SK-N-SH (cell line): Measurements from ENCODE around the gene OVOL1. TPM values are rescaled to one million over a fixed set of nuclear protein-coding genes. Genes with fewer than 3 reads are reported as not detected.

Experiments
- CTCF ChIA-PET: fragments of 300-600, 350-600 bp; formaldehyde crosslinking; extraction: SDS; loops from one replicate; lab custom pipeline; 2021; lab: Yijun Ruan, JAX
- POLR2A ChIA-PET: fragments of 350-600 bp; sonication (Branson Sonifier 250); formaldehyde crosslinking; extraction: SDS; loops from one replicate; lab custom pipeline; 2020; ENCODE audit warnings: antibody characterized with exemption, inconsistent platforms; lab: Yijun Ruan, JAX
- DNase-seq: peaks from one replicate; pipeline ENCODE4 v3.0.0; 2012
- H2AFZ ChIP-seq: fragments of 200-600 bp; sonication (generic); 2 replicates; pipeline ENCODE4 v1.8.1; 2016; ENCODE audit warnings: antibody characterized with exemption, mild to moderate bottlenecking, low read depth
- H3F3A ChIP-seq: fragments of 200-600 bp; sonication (generic); replicated peaks from 2 replicates; pipeline ENCODE3; 2016; ENCODE audit warnings: antibody characterized with exemption, mild to moderate bottlenecking; ENCODE audit not compliant: insufficient read depth
- H3K27ac ChIP-seq, 2 experiments: fragments of 200-500 bp in 1 of 2; fragments of 200-600 bp in 1 of 2; sonication (Bioruptor generic) in 1 of 2; sonication (generic), shearing (Covaris generic) in 1 of 2; 2 replicates each; pipeline versions ENCODE4 v1.5.1 to v1.6.1; 2014 to 2016; ENCODE audit warnings: low read depth in 2 of 2, inconsistent platforms in 1 of 2, low read length in 1 of 2, mild to moderate bottlenecking in 1 of 2, mixed read lengths in 1 of 2
- H3K27me3 ChIP-seq: fragments of 200-600 bp; sonication (generic), shearing (Covaris generic); 2 replicates; pipeline ENCODE4 v1.6.1; 2016; ENCODE audit warnings: mixed run types; ENCODE audit not compliant: insufficient read depth
- H3K36me3 ChIP-seq, 2 experiments: fragments of 200-500 bp in 1 of 2; fragments of 200-600 bp in 1 of 2; sonication (Bioruptor generic) in 1 of 2; sonication (generic) in 1 of 2; replicated peaks in 1 of 2; 2 replicates each; pipeline versions ENCODE3 to v1.5.1; 2014 to 2016; ENCODE audit warnings: low read length in 1 of 2, mild to moderate bottlenecking in 1 of 2; ENCODE audit not compliant: insufficient read depth in 2 of 2, control insufficient read depth in 1 of 2
- H3K4me1 ChIP-seq, 2 experiments: fragments of 200-500 bp in 1 of 2; fragments of 200-600 bp in 1 of 2; sonication (Bioruptor generic) in 1 of 2; sonication (generic), shearing (Covaris generic) in 1 of 2; 2 replicates each; pipeline versions ENCODE4 v1.5.1 to v1.6.1; 2014 to 2016; ENCODE audit warnings: low read depth in 1 of 2, low read length in 1 of 2, mixed run types in 1 of 2; ENCODE audit not compliant: insufficient read depth in 2 of 2, control insufficient read depth in 1 of 2
- H3K4me2 ChIP-seq: fragments of 200-600 bp; sonication (generic), shearing (Covaris generic); 2 replicates; pipeline ENCODE4 v1.6.1; 2017; ENCODE audit warnings: mixed run types
- H3K4me3 ChIP-seq, 2 experiments: fragments of 200-500 bp in 1 of 2; fragments of 200-600 bp in 1 of 2; sonication (Bioruptor generic) in 1 of 2; sonication (generic), shearing (Covaris generic) in 1 of 2; 2 replicates each; pipeline versions ENCODE4 v1.5.1 to v1.8.1; 2014 to 2016; ENCODE audit warnings: low read depth in 2 of 2, inconsistent platforms in 1 of 2, low read length in 1 of 2, mild to moderate bottlenecking in 1 of 2, mixed read lengths in 1 of 2, moderate library complexity in 1 of 2
- H3K79me2 ChIP-seq: fragments of 200-600 bp; sonication (generic); 2 replicates; pipeline ENCODE4 v1.8.1; 2017; ENCODE audit warnings: mild to moderate bottlenecking; ENCODE audit not compliant: insufficient read depth
- H3K9ac ChIP-seq: fragments of 200-600 bp; sonication (generic); 2 replicates; pipeline ENCODE4 v1.6.1; 2017; ENCODE audit warnings: mixed run types
- H3K9me2 ChIP-seq: fragments of 200-600 bp; sonication (generic); 2 replicates; pipeline ENCODE4 v1.6.1; 2017; ENCODE audit warnings: mixed run types
- H3K9me3 ChIP-seq: fragments of 200-600 bp; sonication (generic); 2 replicates; pipeline ENCODE4 v1.6.1; 2017; ENCODE audit warnings: mixed run types, mild to moderate bottlenecking, moderate library complexity
- H4K20me1 ChIP-seq: fragments of 200-600 bp; sonication (generic); 2 replicates; pipeline ENCODE4 v1.6.1; 2017; ENCODE audit warnings: mild to moderate bottlenecking, mixed run types; ENCODE audit not compliant: insufficient read depth
- ELF1 ChIP-seq: IDR thresholded peaks from 2 replicates; pipeline ENCODE4 v1.4.0; 2012
- EZH2phosphoT487 ChIP-seq: fragments of 200-600 bp; sonication (generic); IDR thresholded peaks from 2 replicates; pipeline ENCODE4 v1.6.1; 2017; ENCODE audit warnings: low read depth, mixed run types, mild to moderate bottlenecking, antibody characterized with exemption, moderate library complexity, borderline replicate concordance
- FOSL2 ChIP-seq: IDR thresholded peaks from 2 replicates; pipeline ENCODE4 v1.4.0; 2012; ENCODE audit warnings: low read depth, mild to moderate bottlenecking, moderate library complexity, borderline replicate concordance
- JUND ChIP-seq: IDR thresholded peaks from 2 replicates; pipeline ENCODE4 v1.4.0; 2012
- NFIC ChIP-seq: IDR thresholded peaks from 2 replicates; pipeline ENCODE4 v1.4.0; 2012; ENCODE audit warnings: borderline replicate concordance
- POLR2AphosphoS5 ChIP-seq: IDR thresholded peaks from 2 replicates; pipeline ENCODE4 v1.6.1; 2012; ENCODE audit warnings: low read depth, low read length
- REST ChIP-seq: IDR thresholded peaks from 2 replicates; pipeline ENCODE4 v1.6.1; 2012; ENCODE audit warnings: mild to moderate bottlenecking, low read depth, low read length, moderate library complexity
- WGBS: methylation state at CpG from one replicate; pipeline ENCODE4 v1.1.6; 2017; ENCODE audit warnings: low lambda C conversion rate; 5-methylcytosine and 5-hydroxymethylcytosine counted together
- polyA plus RNA-seq, 3 experiments: library from polyadenylated mRNA; depleted of rRNA; stranded (reverse); fragments of >200 nt; gene quantifications; 2 replicates each; pipeline ENCODE4 v1.2.3, GENCODE V29; 2012

OVOL1 gene
- polyA plus RNA-seq, 1 of the 3 experiments (the other 2 are of a cell fraction), result not detected

GRCh38 chr11:65821107-65821506 lies 34.2 kb downstream of the OVOL1 start (continued):
- TF ChIP-seq REST (no peak), FOSL2 (no peak), ELF1 (no peak), NFIC (no peak), POLR2AphosphoS5 (no peak)

GRCh38 chr11:65822776-65823528 lies 36.1 kb downstream of the OVOL1 start:
- Histone ChIP-seq H3K79me2 (no peaks in the 10 kb centered on the region), H3F3A (no peaks in the 10 kb centered on the region), H3K4me1 (no peaks in the 10 kb centered on the region; a peak in 1 of 4 replicates), H3K27me3 (no peaks in the 10 kb centered on the region), H3K4me2 (no peak overlapping the region), H3K9me2 (no peaks in the 10 kb centered on the region), H4K20me1 (no peaks in the 10 kb centered on the region), H3K9ac (no peak overlapping the region), H3K36me3 (no peaks in the 10 kb centered on the region), H3K4me3 (no peak overlapping the region), H3K9me3 (no peaks in the 10 kb centered on the region), H2AFZ (no peak overlapping the region), H3K27ac (no peak overlapping the region)
- ChIA-PET POLR2A (interaction anchor here (1.3 kb wide), 1 partner anchor 111 kb away, joined by 5 read pairs; the partner anchor contains the start of gene KAT5), CTCF (interaction anchor here (0.6 to 13.8 kb wide), 9 partner anchors 10 to 150 kb away, joined by 3 to 111 read pairs (median 3); partner anchors contain the start of genes KAT5 and SNX32)
- TF ChIP-seq JUND, result no peak
- DNase-seq, result no peak
- WGBS, result 66% methylated on average over 15 of the region's 15 CpGs

DNA sequence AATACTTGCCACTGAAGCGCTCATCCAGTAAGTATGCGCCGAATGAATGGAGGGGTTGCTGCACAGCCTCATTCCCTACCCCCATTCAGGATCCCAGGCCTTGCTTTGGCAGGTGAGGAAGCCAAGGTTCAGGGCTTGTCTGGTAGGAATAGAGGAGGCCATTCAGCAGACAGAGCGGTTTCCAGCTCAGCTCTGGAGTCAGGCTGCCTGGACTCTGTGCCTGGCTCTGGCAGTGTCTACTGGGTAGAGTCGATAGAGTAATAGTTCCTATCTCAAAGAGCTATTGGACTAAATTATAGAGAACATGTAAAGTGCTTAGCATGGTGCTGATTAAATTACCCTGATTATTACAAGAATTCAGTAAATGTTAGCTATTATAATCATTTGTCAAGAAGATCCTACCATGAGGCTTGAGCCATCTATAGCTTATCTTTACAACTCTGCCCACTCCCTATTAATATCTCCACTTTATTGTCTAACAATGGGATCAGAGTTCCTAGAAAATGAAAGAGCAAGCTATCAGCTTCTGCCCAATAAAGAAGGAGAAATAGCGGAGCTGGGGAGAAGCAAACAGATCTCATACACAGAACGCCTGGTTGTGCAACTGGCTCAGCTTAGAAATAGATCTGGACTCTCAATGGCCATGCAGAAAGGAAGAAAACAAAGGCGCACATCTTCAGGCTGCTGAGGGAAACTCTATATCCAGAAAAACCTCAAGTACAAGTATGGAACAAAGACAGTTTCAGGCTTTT lies 40.3 kb downstream of the OVOL1 start:
- Histone ChIP-seq H3K27ac (no peak overlapping the region), H3K9ac (no peak overlapping the region), H3F3A (peaks cover 8% of the 10 kb centered on the region), H3K27me3 (no peaks in the 10 kb centered on the region), H3K9me3 (no peaks in the 10 kb centered on the region), H4K20me1 (no peaks in the 10 kb centered on the region), H3K4me3 (no peak overlapping the region), H3K36me3 (no peaks in the 10 kb centered on the region), H3K79me2 (no peaks in the 10 kb centered on the region), H2AFZ (no peak overlapping the region; the same call in 1 of the 2 replicates), H3K9me2 (no peaks in the 10 kb centered on the region), H3K4me2 (no peak overlapping the region), H3K4me1 (no peaks in the 10 kb centered on the region; a peak in 1 of 4 replicates)
- no peak for TF ChIP-seq EZH2phosphoT487
- CTCF ChIA-PET, result interaction anchor here (0.9 to 3.9 kb wide), 5 partner anchors 10 to 122 kb away, joined by 4 to 33 read pairs (median 6); partner anchors contain the start of genes AP5B1 and KAT5
- POLR2A ChIA-PET, result no interaction called here
- DNase-seq, result no peak
- 80% methylated on average over 8 of the region's 8 CpGs for WGBS
